ENCODE results near the gene GALNT7.

- TF ChIP-seq PBX3 (IDR thresholded peaks at IDR 0.05; ENCODE audit: insufficient replicate concordance, low read depth, low read length) (no peak), CTCF (IDR thresholded peaks at IDR 0.05 in 2 of 3, conservative IDR thresholded peaks at IDR 0.05 in 1 of 3; ENCODE audit: control insufficient read depth in 2 of 3, extremely low read depth in 1 of 3, insufficient read depth in 1 of 3, low read depth in 3 of 3, low read length in 3 of 3) (peak; percentile 58 to 70 (median 60)), SP1 (IDR thresholded peaks at IDR 0.05; ENCODE audit: low read depth, low read length) (no peak), USF1 (IDR thresholded peaks at IDR 0.05; ENCODE audit: borderline replicate concordance, extremely low read length, insufficient read depth, low read depth, low read length) (no peak), SIX5 (IDR thresholded peaks at IDR 0.05; ENCODE audit: low read depth, low read length, severe bottlenecking) (no peak), POLR2AphosphoS5 (IDR thresholded peaks at IDR 0.05; ENCODE audit: low read length) (no peak), NFXL1 (IDR thresholded peaks at IDR 0.05; ENCODE audit: borderline replicate concordance) (no peak)
Measured at GRCh38 chr4:173301518-173302201, 133.0 kb downstream of the GALNT7 start.

Measured in GM12878 (cell line).